IPS DF 19.7 (cell line): ENCODE results near the gene NFKBIB.
"Not testable (repeated sequence)": the region's sequence is repeated elsewhere in the genome, so short reads cannot be mapped to it uniquely, and the experiment has no call there.

ENCODE experiments used
- DNase-seq: peaks from one replicate; pipeline ENCODE4 v3.0.0-alpha.2; 2013; ENCODE audit warnings: low read depth, low spot score

The NFKBIB gene, protein sequence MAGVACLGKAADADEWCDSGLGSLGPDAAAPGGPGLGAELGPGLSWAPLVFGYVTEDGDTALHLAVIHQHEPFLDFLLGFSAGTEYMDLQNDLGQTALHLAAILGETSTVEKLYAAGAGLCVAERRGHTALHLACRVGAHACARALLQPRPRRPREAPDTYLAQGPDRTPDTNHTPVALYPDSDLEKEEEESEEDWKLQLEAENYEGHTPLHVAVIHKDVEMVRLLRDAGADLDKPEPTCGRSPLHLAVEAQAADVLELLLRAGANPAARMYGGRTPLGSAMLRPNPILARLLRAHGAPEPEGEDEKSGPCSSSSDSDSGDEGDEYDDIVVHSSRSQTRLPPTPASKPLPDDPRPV

DNA sequence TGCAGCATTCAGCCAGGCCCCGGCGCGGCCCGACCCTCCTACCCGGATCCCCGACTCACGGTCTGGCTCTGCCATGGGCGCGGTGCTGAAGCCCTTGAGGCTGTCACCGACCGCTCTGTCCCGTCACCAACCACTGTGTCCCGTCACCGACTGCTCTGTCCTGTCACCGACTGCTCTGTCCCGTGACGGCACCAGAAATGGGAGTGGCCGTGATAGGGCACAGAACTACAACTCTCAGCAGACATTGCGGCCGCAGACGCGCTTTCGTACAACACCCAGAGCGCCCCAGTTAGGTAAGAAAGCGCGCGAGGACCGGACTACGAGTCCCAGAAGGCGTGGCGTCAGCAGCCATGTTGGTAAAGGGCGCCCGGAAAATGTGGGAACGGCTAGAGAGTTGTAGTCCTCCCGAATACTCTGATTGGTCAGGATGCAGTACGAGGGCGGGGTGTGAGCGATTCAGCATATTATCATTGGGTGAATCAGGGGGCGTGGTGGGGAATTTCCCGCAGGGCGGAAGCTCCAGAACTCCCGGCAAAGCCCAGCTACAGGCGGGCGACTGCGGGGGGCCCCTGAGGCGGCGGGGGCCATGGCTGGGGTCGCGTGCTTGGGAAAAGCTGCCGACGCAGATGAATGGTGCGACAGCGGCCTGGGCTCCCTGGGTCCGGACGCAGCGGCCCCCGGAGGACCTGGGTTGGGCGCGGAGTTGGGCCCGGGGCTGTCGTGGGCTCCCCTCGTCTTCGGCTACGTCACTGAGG is at the start of gene NFKBIB, which contains the start of gene SIRT2:
TSS of gene NFKBIB (plus strand) at position 523 of the 755 bp plus-strand sequence. CDS start at position 587, 64 bp downstream.
TSS of gene SIRT2 (minus strand) at position 172 of the 755 bp plus-strand sequence. CDS start at position 75, 97 bp downstream.
- peak; percentile 99 for DNase-seq

DNA sequence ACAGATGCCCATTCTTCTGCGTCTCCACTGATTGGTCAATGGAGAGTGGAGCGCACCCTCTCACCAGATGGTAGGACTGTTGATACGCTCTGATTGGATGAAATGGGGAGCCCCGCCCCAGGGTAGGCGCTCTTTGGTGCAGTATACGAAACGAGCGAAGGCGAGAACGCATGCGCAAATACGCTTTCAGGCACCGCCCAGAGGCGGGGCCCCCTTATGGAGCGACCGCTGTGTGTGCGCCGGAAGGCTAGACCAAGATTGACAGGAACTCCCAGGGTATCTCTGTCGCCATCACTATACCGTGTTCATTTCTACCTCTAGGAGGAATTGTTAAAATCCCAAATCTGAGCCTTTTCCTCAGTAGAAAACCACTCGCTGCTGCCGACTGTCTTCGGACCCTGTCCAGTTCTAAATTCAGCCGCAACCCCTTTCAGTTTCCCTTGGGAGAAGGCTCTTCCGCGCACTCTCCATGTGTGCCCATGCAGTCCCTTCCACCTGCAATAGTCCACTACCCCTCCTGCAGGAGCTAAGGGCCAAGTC is 49.3 kb upstream of the NFKBIB start:
- no peak for DNase-seq

DNA sequence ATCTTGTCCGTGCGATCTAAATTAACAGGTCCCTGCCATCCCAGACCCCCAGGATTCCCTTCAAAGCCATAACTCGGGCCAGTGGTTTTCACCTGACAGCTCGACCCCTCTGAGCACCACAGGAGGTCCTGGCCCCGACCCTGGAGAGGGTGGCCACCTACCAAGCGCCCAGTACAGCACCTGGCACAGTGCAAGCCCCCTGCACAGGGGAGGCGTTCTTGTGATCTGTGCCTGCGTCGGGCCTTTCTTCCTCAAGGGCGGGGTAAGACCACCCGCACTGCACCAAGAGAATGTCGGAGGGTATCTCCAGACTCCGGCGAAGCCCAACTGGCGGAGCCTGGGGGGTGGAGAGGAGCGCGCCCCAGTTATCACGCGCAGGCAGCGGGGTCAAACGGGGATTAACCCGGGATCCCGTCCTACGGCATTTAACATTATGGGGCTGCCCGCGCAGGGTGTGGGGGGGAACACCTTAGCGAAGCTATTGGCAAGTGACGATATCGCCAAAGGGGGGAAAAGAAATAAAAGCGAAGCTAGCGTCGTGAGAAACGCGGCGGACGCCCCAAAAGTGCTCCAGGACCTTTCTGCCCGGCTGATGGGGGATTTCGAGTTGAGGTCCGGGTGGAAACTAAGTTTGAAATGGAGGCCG is 48.7 kb upstream of the NFKBIB start:
- DNase-seq: no peak

DNA sequence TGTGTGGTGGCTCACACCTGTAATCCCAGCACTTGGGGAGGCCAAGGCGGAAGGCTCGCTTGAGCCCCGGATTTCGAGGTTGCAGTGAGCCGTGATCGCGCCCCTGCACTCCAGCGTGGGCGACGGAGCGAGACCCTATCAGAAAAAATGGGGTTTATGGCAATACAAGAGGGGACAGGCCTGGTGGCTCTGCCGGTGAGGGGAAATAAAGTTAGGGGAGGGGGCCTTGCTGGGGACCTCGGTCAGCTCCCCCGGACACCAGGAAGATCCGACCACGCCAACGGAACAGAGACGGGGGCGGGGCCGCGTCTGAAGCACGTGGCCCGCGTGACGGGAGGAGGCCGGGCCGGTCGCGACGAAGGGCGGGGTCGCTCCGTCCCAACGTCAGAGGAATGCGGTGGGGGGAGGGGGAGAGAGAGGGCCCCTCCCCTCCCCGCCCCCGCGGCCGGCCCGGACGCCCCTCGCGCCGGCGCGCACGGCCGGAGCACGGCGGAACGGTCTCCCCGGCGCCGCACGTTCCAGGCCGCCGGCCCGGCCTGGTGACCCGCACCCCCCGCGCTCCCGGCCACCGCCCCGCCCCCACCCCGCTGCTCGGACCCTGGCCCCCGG is 48.0 kb upstream of the NFKBIB start:
- no peak for DNase-seq

DNA sequence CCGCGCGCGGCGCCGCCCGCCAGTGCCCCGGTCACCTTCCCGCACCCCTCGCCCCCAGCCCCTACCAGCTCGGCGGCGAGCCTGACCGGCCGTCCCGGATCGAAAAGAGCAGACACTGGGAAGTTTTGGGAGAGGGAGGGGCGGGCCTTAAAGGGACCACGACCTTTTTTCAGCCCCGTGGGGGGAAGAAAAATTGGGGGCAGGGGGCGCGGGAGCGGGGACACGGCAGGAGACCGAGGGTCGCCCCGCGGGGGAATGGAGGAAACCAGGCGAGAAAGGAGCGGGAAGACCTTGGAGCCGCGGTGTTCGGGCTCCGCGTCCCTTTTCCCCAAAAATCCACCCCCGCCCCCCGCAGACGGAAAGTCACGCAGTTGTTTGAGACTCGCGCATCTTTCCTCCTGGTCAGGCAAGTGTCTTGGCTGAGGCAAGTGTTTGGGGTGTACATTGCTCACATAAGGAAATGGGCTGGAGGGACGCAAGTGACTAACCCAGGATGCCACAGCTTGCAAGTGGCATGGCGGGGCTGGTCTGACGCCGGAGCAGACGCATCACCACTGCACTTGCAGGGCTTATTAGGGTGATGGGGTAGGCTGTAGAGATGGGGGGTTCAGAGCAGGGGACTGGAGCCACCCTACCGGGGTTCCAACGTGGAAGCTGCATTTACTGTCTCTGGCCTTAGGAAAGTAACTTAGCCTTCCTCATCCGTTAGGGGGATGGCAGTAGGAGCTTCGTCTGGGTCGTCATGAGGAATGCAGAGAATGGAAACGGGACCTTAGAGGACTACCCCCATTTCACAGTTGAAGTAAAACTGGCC is 47.3 kb upstream of the NFKBIB start:
- DNase-seq: no peak

DNA sequence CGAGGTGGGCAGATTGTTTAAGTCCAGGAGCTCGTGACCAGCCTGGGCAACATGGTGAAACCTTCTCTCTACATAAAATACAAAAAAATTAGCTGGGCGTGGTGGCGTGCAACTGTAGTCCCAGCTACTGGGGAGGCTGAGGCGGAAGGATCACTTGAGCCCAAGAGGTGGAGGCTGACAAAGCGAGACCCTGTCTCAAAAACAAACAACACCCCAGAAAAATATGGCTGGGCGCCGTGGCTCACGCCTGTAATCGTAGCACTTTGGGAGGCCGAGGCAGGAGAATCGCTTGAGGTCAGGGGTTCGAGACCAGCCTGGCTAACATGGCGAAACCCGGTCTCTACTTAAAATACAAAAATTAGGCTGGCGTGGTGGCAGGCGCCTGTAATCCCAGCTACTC is 46.6 kb upstream of the NFKBIB start:
- DNase-seq: no peak

DNA sequence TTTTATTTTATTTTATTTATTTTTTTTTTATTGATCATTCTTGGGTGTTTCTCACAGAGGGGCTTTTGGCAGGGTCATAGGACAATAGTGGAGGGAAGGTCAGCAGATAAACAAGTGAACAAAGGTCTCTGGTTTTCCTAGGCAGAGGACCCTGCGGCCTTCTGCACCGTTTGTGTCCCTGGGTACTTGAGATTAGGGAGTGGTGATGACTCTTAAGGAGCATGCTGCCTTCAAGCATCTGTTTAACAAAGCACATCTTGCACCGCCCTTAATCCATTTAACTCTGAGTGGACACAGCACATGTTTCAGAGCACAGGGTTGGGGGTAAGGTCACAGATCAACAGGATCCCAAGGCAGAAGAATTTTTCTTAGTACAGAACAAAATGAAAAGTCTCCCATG is 44.8 kb upstream of the NFKBIB start:
- DNase-seq: not testable (repeated sequence)

DNA sequence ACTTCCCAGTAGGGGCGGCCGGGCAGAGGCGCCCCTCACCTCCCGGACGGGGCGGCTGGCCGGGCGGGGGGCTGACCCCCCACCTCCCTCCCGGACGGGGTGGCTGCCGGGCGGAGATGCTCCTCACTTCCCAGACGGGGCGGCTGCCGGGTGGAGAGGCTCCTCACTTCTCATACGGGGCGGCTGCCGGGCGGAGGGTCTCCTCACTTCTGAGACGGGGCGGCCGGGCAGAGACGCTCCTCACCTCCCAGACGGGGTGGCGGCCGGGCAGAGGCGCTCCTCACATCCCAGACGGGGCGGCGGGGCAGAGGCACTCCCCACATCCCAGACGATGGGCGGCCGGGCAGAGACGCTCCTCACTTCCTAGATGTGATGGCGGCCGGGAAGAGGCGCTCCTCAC is 44.0 kb upstream of the NFKBIB start:
- not testable (repeated sequence) for DNase-seq

DNA sequence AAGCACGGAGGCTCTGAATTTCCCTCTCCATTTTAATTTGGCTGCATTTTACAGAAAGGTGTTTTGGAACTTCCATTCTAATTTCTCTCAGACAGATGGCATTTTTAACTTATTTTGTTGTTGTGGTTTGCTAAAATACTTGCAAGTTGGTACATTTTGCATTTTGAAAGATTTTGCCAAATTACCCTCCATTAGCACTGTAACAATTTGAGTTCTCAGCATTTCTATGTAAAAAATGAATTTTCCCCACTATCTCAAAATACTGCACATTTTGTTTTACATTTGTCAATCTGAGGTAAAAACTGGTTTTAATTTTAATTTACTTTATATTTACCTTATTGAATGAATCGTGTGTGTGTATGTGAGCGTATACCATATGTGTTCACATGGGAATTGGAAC is 43.0 kb upstream of the NFKBIB start:
- no peak for DNase-seq

DNA sequence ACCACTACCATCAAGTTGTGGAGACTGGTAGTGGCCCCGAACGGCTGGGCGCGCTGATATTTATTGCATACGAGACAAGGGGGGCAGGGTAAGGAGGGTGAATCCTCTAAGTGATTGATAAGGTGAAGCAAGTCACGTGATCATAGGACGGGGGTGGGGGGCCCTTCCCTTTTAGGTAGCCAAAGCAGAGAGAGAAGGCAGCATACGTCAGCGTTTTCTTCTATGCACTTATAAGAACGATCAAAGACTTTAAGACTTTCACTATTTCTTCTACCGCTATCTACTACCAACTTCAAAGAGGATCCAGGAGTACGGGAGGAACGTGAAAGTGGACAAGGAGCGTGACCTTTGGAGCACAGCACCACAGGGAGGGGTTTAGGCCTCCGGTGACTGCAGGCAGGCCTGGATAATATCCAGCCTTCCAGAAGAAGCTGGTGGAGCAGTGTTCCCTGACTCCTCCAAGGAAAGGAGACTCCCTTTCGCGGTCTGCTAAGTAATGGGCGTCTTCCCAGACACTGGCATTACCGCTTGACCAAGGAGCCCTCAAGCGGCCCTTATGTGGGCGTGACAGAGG is 40.1 kb upstream of the NFKBIB start:
- not testable (repeated sequence) for DNase-seq

DNA sequence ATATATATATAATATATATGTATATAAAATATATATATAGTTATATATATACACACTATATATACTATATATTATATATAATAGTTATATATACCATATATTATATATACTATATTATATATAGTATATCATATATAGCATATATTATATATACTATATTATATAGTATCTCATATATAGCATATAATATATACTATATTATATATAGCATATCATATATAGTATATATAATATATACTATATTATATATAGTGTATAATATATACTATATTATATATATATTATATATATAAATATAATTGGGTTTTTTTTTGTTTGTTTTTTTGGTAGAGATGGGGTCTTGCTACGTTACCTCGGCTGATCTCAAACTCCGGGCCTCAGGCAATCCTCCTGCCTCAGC is 38.4 kb upstream of the NFKBIB start:
- no peak for DNase-seq

DNA sequence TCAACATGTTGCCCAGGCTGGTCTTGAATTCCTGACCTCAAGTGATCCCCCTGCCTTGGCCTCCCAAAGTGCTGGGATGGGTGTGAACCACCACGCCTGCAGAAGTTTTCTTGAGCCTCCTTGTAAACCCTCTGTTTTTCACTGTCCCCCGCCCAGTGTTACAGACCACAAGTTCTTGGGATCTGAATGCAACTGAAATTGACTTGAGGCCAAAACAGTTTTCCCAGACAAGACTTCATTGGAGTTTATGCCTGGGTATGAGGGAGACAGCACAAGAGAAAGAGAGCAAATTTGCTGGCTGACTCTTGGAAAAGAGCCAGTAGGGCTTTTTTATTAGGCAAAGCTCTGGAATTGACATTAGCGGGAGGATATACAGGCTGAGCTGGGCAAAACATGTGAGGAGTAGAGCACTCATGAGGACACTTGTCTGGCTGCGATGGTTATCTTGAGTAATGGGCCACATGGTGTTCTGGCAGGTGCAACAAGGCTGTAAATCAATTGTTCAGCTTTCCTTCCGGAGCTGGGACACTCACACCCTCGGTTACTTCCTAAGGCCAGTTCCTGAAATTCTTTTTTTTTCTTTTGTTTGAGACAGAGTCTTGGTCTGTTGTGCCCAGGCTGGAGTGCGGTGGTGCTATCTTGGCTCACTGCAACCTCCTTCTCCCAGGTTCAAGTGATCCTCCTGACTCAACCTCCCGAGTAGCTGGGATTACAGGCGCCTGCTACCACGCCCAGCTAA is 37.3 kb upstream of the NFKBIB start:
- no peak for DNase-seq

DNA sequence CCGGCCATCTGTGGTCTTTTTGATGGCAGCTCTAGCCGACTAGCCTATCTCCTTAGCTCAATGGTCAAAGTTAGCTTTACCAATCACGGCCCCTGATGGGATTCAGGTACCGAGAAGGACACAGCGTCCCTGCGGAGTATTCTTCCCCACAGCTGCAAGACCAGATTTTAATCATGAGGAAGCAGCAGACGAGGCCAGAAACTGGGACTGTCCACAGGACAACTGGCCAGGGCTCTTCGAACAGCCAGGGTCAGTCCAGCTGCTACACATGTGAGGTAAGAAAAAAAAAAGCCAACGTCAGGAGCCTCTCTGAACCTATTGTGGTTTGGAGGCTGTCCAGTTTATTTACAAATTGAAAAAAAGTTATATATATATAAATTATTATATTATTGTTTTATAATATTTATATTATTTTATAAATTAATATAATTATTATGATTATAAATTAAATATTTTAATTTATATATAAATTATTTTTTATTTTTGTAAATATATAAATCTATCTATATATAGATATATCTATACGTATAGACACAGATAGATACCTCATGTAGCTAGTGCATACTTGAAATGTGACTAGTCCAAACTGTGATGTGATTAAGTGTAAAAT is 32.5 kb upstream of the NFKBIB start:
- DNase-seq: no peak

DNA sequence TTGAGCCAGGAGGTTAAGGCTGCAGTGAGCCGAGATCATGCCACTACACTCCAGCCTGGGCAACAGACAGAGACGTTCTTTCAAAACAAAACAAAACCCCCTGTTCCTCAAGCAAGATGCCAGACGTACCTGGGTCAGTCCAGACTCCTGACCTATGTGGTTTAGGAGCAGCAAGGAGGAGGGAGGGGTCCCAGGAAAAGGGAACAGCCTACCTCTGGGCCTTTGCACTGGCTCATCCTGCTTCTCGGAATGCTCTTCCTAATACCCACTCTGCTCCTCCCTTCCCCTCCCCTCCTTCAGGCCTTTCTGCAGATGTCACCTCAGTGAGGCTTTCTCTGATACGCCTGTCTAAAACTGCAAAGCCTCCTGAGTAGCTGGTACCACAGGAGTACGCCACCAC is 31.2 kb upstream of the NFKBIB start:
- DNase-seq: no peak

DNA sequence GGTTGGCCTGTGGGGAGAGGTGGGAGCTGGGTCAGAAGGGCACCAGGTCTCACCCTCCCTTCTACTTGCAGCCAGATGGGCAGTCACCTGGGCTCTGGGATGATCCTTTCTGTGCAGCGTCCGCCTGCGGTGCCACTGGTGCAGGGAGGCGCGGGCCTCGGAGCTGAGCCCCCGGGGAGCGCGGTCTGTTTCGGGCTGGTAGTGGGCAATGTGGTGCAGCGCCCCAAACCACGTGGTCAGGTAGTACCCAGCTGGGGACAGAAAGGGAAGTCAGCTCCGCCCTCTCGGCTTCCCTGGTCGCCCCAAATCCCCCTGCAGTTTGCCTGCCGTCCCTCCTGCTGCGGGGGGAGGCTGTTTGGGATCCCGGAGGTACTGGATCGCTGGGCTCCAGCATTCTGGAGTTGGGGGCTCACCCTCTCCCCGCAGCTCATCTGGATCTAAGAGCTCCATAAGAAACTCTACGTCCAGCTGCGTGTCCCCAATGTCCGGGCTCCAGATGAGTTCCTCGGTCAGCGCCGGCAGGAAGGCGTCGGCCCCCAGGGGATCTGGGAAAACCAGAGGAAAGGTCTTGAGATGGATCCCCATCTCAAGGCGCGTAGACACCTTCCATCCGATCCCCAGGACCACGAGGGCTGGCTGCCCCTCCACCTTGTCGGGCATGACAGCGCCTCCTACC is 30.5 kb upstream of the NFKBIB start:
- no peak for DNase-seq

DNA sequence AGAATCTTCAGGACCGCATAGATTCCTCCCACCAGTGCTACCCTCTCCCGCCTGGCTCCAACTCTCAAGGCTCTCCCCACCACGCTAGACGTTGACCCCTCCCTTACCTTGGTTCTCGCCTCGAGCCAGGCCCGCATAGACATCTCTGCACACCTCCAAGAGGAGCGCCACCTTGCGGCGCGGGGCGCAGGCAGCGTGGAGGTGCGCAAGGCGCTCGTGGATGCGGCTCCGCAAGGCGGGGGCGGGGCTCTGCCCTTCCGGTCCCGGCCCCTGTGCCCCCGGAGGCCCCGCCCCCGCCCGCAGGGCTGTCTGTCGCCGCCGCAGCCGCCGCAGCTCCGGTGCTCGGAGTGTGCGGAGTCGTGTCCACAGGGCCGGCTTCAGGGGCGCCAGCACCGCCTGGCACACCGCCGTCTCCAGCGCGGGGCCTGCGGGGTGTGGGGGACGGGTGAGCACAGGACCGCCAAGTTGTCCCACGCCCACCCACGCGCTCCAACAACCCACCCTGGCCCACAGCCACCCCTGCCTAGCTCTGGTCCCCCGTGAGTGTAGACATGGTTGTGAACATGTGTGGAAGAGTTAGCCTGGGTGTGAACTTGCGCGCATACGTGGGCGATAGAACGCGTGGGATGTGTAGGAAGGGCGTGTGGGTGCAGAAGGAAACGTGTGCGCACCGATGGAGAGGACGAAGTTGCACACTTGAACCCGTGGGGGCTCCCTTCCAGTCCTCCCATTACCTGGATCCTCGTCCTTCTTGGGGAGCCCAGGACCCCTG is 29.7 kb upstream of the NFKBIB start:
- no peak for DNase-seq

DNA sequence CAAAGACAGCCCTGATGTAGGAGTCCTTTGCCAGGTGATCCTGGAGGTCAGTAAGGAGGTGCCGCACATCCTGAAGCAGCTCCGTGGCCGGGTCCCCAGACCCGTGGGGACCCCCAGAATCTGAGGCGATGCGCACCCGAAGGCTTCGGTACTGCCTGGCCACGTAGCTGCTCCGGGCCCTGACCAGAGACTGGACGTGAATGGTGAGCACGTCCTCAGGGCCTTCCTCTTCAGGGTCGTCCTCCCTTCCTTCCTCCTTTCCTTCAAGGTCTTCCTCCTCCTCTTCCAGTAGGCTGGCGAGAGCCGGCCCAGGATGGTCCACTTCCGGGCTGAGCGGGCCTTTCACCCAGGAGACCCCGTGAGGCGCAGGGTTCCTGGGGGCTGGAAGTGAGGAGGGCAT is 29.2 kb upstream of the NFKBIB start:
- no peak for DNase-seq

DNA sequence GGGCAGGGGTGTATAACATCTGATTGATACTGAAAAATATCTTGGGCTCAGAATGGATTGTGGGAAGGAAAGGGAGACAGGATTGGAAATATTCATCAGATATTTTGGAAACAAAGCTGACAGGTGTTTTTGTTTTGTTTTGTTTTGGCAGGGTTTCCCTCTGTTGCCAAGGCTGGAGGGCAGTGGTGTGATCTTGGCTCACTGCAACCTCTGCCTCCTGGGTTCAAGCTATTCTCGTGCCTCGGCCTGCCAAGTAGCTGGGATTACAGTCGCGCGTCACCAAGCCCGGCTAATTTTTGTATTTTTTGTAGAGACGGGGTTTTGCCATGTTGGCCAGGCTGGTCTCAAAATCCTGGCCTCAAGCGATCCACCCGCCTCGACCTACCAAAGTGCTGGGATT is 26.4 kb upstream of the NFKBIB start:
- DNase-seq: not testable (repeated sequence)
